HG03280 (cell line): ENCODE results near the gene PRR35.

Experiments used
- ATAC-seq: cut with Tn5 transposase; IDR thresholded peaks from one replicate; pipeline ENCODE4 v1.9.1; 2021; ENCODE audit warnings: mild to moderate bottlenecking, moderate library complexity; ENCODE audit not compliant: unreplicated experiment

PRR35 gene

GRCh38 chr16:527015-527903 lies 32.9 kb upstream of the PRR35 start, which contains the start of gene CAPN15:
CAPN15 (plus strand) TSS chr16:527712; CDS start chr16:546839, 19,127 bp downstream.
- ATAC-seq, result peak; percentile 74

- no peak for ATAC-seq
These were observed 31.8 kb upstream of the PRR35 start for GRCh38 chr16:528111-529011.

GRCh38 chr16:529012-529575 lies 31.1 kb upstream of the PRR35 start:
- ATAC-seq, result no peak

DNA sequence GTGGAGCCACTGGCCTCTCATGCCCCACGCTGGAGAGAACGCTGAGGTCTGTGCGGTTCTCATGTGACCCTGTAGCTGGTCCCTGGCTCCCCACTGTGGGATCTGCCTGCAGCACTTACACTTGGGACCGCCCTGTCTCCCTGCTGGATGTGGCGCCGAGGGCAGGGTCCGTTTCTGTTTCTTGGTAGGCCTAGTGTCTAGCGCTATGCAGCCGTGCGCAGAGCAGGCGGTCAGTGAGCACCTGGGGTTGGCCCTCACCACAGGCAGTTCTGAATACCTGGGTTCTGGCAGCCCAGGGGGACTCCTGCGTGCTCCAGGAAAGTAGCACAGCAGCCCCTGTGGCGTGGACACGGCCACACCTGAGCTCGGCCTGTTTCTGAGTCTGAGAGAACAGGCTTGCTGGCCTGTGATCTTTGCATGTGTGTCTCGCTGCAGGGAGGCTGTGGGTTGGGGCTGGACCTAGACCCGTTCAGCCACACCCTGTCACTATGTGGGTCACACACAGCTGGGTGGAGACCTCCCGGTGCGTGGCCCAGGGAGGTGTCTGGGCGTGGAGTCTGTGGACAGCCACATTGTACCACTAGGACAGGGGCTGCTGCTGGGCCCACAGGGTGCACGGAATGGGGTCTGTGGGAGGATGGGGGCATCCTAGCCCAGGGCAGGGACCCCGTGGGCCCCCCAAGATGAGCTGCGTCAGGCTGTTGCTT lies 29.9 kb upstream of the PRR35 start:
- no peak for ATAC-seq

GRCh38 chr16:531494-532125 lies 28.6 kb upstream of the PRR35 start:
- ATAC-seq, result no peak

- no peak for ATAC-seq
These were observed 26.6 kb upstream of the PRR35 start for GRCh38 chr16:533391-534123.

DNA sequence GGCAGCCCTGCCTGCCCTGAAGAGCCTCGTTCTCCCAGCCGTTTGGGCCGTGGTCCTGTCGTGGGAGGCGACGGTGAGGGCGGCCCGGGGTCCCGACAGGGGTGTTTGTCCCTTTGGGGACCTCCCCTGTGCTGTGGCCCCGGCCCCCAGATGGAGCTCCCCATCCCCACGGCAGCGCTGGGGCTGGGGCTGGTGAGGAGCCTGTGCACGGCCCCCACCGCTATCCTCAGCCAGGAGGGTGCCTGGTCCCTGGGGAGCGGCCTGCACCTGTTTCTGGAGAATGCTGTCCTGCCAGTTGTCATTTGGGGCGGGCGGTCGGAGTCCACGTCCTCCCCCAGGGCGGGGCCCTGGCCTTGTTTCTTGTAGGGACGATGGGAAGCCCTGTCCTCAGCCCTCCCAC lies 26.1 kb upstream of the PRR35 start:
- ATAC-seq, result no peak

GRCh38 chr16:534856-535445 lies 25.2 kb upstream of the PRR35 start:
- no peak for ATAC-seq

DNA sequence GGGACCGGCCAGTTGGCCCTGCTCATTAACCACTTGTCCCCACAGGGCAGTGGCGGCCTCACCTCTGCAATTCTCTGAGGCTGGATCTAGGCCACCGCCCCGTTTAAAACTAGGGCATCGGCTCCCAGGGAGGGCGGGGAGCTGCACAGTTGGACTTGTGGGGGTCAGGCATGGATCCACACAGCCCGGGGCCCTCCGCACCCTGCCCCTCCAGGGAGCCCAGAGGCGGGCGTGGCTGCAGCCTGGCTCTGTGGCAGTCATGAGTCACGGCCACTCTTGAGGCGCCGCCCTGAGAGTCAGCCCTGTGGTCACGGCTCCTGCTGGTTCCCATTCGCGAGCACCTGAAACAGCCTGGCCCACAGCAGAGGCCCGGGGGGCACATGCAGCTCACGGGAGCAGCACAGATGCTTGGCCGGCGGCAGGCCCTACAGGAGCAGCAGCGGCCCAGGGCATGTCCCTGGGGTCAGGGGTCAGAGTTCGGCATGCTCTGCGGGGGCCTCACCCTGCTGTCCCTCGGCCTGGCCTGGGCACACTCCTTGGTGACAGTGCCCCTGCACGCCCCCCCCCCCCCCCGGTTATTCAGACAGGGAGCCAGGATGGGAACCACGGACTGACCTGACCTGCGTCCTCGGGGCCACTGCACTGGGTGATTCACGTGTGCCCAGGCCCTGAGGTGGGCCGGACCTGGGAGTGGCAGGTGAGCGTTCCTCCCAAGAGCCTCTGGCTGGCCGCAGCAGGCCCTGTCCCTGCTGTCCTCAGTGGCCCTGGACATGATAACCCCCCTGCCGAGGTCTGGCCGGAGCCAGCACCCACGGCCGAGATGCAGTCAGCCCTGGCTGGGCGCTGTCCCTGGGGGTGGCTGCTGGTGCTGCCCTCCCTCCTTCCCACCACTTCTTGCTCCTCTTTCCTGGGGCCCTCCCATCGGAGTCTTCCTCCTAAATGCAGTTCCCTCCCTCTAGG lies 24.5 kb upstream of the PRR35 start:
- ATAC-seq, result no peak

GRCh38 chr16:536746-537145 lies 23.4 kb upstream of the PRR35 start:
- ATAC-seq, result no peak

DNA sequence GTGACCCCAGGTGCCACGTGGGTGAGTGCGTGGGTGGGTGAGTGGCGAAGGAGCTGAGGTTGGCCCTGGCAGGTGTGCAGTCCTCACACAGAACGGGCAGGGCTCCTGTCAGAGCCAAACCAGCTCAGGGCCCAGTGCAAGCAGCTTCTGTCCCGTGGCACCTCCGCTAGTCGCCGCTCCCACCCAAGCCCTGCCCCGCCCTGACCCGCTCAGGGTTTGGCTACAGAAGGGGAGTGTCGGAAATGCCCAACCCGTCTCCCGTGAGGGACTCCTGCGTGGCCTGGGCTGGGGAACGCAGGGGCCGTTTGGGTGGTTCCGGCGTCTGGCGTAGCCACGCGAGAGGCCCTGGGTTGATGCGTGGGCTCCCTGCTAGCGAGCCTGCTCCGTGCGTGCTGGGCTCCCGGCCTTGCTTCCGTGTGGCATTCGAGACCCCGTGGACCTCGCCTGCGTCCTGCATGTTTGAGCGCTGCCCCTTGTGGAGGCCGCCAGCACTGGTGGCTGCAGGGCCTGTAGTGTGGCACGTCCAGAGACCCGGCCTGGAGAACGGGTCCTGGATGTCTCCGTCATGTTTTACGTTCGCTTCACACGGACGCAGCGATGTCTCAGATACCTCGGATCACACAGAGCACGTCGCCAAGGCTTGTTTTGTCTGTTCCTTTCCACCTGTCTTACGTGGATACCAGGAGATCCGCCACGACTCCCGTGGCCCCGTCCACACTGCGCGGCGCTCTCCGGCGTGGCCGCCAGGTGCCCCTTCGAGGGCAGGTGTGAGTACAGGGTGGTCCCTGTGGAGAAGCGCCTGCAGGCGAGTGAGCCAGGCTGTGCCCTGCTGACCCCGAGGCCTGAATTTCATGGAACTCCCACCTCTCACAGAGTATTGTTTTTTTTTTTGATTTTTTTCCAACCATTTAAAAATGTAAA lies 22.5 kb upstream of the PRR35 start:
- ATAC-seq, result no peak

GRCh38 chr16:539901-540530 lies 20.2 kb upstream of the PRR35 start:
- no peak for ATAC-seq

- ATAC-seq, result no peak
These were observed 19.4 kb upstream of the PRR35 start for GRCh38 chr16:540645-541340.

DNA sequence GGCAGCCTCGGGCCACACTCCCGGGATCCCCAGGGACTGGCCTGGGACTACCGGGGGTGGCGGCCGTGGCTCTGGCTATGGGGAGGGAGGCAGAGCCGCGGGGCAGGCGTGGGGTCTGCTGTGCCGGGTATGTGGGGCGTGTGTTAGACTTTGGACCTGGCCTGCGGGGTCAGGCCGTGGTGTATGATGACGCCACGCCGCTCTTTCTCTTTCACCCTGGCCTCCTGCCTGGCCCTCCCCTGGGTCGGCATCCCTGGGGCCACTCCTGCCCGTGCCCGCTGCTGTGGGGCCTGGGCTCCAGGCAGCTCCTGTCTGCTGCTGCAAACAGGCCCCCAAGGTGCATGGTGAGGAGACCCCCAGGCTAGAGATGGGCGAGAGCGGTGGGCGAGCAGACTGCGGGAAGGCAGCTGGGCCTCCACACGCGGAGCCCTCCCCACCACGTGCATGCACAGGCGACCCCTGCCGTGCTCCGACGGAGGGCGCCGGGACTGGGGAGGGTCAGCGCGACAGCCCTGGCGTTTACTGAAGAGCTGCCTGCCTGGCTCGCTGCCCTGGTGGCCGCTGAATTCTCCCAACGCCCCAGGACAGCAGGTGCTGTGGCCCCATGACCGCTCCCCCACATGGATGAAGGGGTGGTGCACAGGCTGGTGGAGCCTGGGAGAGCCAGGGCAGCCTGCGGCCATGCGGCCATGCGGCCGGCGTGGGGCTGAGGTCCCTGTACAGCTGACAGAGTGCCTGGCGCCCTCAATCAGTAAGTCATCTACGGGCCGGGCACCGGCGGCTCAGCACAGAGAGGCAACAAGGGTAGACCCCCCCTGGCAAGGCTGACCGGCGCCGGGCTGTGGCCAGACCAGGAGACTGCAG lies 16.7 kb upstream of the PRR35 start:
- ATAC-seq, result no peak

DNA sequence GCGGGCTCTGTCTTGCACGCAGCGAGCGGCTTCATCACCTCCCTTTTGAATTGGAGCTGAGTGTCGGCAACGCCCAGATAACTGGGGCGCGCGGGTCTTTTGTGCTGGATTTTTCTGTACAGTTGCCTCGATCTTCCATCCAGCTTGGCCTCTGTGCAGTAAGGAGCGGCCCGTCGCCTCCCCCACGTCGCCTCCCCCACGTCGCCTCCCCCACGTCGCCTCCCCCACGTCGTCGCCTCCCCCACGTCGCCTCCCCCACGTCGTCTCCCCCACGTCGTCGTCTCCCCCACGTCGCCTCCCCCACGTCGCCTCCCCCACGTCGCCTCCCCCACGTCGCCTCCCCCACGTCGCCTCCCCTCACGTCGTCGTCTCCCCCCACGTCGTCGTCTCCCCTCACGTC lies 15.7 kb upstream of the PRR35 start:
- ATAC-seq, result no peak
